ENCODE results near the gene TXNRD2. TPM values are rescaled to one million over a fixed set of nuclear protein-coding genes. Genes with fewer than 3 reads are reported as not detected.

Gene TXNRD2
- total RNA-seq, 1 experiment from 2014 or later, result 19.7 TPM

DNA sequence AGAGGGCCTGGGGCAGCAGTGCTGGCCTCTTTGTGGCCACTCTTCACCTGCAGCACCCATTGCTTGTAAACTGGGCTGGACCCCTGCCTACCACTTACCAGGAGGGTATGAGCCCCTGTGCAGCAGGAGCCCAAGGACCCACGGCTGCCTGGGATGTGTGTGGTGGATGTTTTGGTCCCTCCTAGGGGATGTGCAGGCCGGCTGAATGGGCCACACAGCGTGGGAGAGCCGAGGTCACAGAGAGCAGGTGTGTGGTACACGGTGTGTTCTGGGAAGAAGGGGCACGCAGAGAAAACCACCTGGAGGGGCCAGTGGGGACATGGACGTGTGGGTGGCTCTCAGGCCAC lies 67.7 kb downstream of the TXNRD2 start:
- no peak for ATAC-seq

More for the DNA sequence above, 67.7 kb downstream of the TXNRD2 start:
- DNase-seq (ENCODE audit: low read depth, low spot score), result no peak
- Histone ChIP-seq H3K79me2 (ENCODE audit: insufficient read depth, low read length) (no peaks in the 10 kb centered on the region), H3K27me3 (ENCODE audit: insufficient read depth, low read length) (no peaks in the 10 kb centered on the region), H4K20me1 (ENCODE audit: insufficient read depth) (no peaks in the 10 kb centered on the region), H3K9ac (ENCODE audit: low read length) (no peak overlapping the region), H3K36me3 (ENCODE audit: control insufficient read depth in 1 of 2, insufficient read depth in 2 of 2, low read length in 2 of 2) (no peaks in the 10 kb centered on the region), H3K4me2 (ENCODE audit: low read length) (no peak overlapping the region), H3K9me3 (ENCODE audit: control insufficient read depth in 1 of 2, insufficient read depth in 1 of 2, low read depth in 1 of 2, low read length in 2 of 2) (no peaks in the 10 kb centered on the region), H2AFZ (ENCODE audit: low read depth, low read length, poor library complexity, severe bottlenecking) (no peak overlapping the region), H3K4me1 (ENCODE audit: control insufficient read depth in 1 of 2, insufficient read depth in 2 of 2, low read length in 2 of 2) (no peaks in the 10 kb centered on the region), H3K4me3 (replicated peaks in 1 of 2; ENCODE audit: low read depth in 1 of 2, low read length in 2 of 2) (no peak overlapping the region), H3K9me2 (ENCODE audit: insufficient read depth) (no peaks in the 10 kb centered on the region), H3K27ac (ENCODE audit: low read depth, low read length) (no peak overlapping the region)
- ChIA-PET RAD21 (ENCODE audit: low non-redundant PET in 1 of 2, low total read pairs in 2 of 2, uncharacterized antibody in 2 of 2, unreplicated experiment in 2 of 2) (no interaction called here), CTCF (no interaction called here), POLR2A (no interaction called here)
- intact Hi-C loops (cut with micrococcal nuclease), result no loop called here
- TF ChIP-seq, protein P1, sequence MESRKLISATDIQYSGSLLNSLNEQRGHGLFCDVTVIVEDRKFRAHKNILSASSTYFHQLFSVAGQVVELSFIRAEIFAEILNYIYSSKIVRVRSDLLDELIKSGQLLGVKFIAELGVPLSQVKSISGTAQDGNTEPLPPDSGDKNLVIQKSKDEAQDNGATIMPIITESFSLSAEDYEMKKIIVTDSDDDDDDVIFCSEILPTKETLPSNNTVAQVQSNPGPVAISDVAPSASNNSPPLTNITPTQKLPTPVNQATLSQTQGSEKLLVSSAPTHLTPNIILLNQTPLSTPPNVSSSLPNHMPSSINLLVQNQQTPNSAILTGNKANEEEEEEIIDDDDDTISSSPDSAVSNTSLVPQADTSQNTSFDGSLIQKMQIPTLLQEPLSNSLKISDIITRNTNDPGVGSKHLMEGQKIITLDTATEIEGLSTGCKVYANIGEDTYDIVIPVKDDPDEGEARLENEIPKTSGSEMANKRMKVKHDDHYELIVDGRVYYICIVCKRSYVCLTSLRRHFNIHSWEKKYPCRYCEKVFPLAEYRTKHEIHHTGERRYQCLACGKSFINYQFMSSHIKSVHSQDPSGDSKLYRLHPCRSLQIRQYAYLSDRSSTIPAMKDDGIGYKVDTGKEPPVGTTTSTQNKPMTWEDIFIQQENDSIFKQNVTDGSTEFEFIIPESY (IDR thresholded peaks at IDR 0.05; ENCODE audit: extremely low read depth, insufficient replicate concordance, low read length), result no peak
- TF ChIP-seq POLR2A (IDR thresholded peaks at IDR 0.05; ENCODE audit: borderline replicate concordance, extremely low read depth, insufficient read depth, insufficient read length) (no peak), ELF1 (IDR thresholded peaks at IDR 0.05; ENCODE audit: borderline replicate concordance, low read depth) (no peak), FOSL1 (IDR thresholded peaks at IDR 0.05; ENCODE audit: low read depth) (no peak), CBX3 (IDR thresholded peaks at IDR 0.05; ENCODE audit: low read depth) (no peak), CEBPB (IDR thresholded peaks at IDR 0.05; ENCODE audit: low read depth) (no peak), RAD21 (IDR thresholded peaks at IDR 0.05; ENCODE audit: low read depth) (no peak), TCF7L2 (IDR thresholded peaks at IDR 0.05; ENCODE audit: borderline replicate concordance, extremely low read depth, insufficient read depth, insufficient read length) (no peak), YY1 (IDR thresholded peaks at IDR 0.05; ENCODE audit: extremely low read depth, insufficient replicate concordance, low read depth, low read length) (no peak), REST (IDR thresholded peaks at IDR 0.05; ENCODE audit: low read depth) (no peak), ZFX (IDR thresholded peaks at IDR 0.05) (no peak), CTCF (IDR thresholded peaks at IDR 0.05 in 2 of 3, conservative IDR thresholded peaks at IDR 0.05 in 1 of 3; ENCODE audit: borderline replicate concordance in 1 of 3, insufficient read depth in 1 of 3, low read depth in 2 of 3, low read length in 2 of 3) (no peak), POLR2AphosphoS5 (IDR thresholded peaks at IDR 0.05; ENCODE audit: low read depth, low read length) (no peak), EGR1 (IDR thresholded peaks at IDR 0.05; ENCODE audit: low read depth) (no peak), ZNF274 (IDR thresholded peaks at IDR 0.05; ENCODE audit: low read depth, low read length) (no peak), EZH2phosphoT487 (IDR thresholded peaks at IDR 0.05; ENCODE audit: borderline replicate concordance) (no peak), SP1 (IDR thresholded peaks at IDR 0.05; ENCODE audit: low read depth) (no peak)
- TF ChIP-seq, protein P2, sequence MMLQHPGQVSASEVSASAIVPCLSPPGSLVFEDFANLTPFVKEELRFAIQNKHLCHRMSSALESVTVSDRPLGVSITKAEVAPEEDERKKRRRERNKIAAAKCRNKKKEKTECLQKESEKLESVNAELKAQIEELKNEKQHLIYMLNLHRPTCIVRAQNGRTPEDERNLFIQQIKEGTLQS (IDR thresholded peaks at IDR 0.05), result no peak
- BruUV-seq (replicated peaks), result no TSS peak

Data from HCT116 (cell line).